Measurements from ENCODE around the gene FAM124A. TPM values are rescaled to one million over a fixed set of nuclear protein-coding genes. Genes with fewer than 3 reads are reported as not detected.

The FAM124A gene
- total RNA-seq, 1 experiment from 2014 or later, result 1.1 TPM

DNA sequence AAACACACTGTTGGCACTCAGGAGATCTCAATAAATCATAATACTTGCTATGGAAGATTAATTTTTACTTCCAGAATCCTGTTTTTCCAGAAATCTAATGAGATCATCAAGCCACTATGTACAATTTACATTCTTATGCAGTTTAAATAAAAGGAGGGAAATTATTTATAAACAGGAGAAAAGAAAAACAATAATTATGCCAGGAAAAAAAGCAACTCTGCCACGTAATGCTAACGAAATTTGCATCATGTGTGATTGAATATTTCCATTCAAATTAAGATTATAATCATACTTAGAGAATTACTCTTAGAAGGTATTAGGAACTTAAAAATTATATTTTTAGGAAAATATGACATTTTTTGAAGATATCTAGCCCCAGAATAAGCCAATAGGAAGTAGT, 13.0 kb downstream of the FAM124A start:
- H3K27ac ChIP-seq (ENCODE audit: low read length), result no peak overlapping the region
- ChIA-PET CTCF (no interaction called here), POLR2A (interaction anchor here (0.6 kb wide), 1 partner anchor 126 kb away, joined by 3 read pairs; no protein-coding TSS in a partner anchor)
- H3K4me3 ChIP-seq (ENCODE audit: low read depth in 2 of 2, low read length in 2 of 2), result no peak overlapping the region
- ATAC-seq (no peak), DNase-seq (ENCODE audit: low read depth, low spot score) (no peak)
- TF ChIP-seq, protein P1, sequence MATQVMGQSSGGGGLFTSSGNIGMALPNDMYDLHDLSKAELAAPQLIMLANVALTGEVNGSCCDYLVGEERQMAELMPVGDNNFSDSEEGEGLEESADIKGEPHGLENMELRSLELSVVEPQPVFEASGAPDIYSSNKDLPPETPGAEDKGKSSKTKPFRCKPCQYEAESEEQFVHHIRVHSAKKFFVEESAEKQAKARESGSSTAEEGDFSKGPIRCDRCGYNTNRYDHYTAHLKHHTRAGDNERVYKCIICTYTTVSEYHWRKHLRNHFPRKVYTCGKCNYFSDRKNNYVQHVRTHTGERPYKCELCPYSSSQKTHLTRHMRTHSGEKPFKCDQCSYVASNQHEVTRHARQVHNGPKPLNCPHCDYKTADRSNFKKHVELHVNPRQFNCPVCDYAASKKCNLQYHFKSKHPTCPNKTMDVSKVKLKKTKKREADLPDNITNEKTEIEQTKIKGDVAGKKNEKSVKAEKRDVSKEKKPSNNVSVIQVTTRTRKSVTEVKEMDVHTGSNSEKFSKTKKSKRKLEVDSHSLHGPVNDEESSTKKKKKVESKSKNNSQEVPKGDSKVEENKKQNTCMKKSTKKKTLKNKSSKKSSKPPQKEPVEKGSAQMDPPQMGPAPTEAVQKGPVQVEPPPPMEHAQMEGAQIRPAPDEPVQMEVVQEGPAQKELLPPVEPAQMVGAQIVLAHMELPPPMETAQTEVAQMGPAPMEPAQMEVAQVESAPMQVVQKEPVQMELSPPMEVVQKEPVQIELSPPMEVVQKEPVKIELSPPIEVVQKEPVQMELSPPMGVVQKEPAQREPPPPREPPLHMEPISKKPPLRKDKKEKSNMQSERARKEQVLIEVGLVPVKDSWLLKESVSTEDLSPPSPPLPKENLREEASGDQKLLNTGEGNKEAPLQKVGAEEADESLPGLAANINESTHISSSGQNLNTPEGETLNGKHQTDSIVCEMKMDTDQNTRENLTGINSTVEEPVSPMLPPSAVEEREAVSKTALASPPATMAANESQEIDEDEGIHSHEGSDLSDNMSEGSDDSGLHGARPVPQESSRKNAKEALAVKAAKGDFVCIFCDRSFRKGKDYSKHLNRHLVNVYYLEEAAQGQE (IDR thresholded peaks at IDR 0.05; ENCODE audit: insufficient read depth in 1 of 2, low read depth in 2 of 2, low read length in 1 of 2), result no peak
- TF ChIP-seq SIN3A (IDR thresholded peaks at IDR 0.05; ENCODE audit: borderline replicate concordance, insufficient read depth, low read depth, low read length), result no peak
- no peak for TF ChIP-seq TCF7L2 (IDR thresholded peaks at IDR 0.05; ENCODE audit: low read depth, low read length)
- TF ChIP-seq POLR2AphosphoS5 (IDR thresholded peaks at IDR 0.05; ENCODE audit: low read depth, low read length), result no peak
- intact Hi-C loops (cut with micrococcal nuclease; ENCODE audit: unreplicated experiment), result no loop called here
- H3K27me3 ChIP-seq (ENCODE audit: control insufficient read depth, insufficient read depth, low read length), result no peaks in the 10 kb centered on the region
- no peaks in the 10 kb centered on the region for H3K4me1 ChIP-seq (ENCODE audit: control insufficient read depth, insufficient read depth, low read length)
- H3K36me3 ChIP-seq (ENCODE audit: control insufficient read depth, insufficient read depth, low read length), result no peaks in the 10 kb centered on the region
- no TSS peak for BruUV-seq (replicated peaks)
- no peaks in the 10 kb centered on the region for H3K9me3 ChIP-seq (ENCODE audit: control insufficient read depth, insufficient read depth, low read depth, low read length)
- in situ Hi-C loops (cut with HindIII; ENCODE audit: low pct_unique_long_range_greater_than_20kb, low sequenced_read_pairs), result no loop called here

DNA sequence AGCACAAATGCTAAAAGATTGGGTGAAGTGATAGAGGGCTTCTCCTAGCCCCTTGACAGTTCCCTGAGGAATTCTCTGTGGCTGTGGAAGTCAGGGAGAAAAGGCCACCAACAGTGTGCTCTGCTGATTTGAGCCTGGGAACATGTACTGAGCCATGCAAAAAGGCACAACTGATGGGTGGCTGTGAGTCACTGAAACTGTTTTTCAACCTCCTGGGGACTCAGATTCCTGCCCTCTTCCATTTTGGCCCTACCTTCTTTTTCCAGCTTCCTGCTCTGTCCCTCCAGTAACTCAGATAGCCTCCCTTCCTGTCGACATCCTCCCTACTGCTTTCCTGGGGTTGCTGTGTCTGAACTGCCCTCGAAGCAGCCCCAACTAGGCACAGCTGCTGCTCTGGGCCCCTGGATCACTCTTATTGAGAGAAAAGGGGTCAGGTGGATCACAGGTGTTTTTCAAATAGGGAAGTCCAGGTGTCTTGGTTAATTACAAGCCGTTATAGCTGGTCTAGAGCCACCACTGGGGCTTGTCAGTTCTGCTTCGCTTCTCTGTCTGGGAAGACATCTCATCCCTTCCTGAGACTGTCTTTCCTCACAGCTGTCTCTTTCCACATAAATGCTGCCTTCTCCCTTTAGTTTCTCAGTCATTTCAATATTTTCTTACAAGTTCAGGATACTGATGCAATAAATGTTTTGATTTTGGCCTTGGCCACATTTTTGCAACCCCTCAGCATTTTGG, 13.7 kb downstream of the FAM124A start:
- no peaks in the 10 kb centered on the region for H3K36me3 ChIP-seq (ENCODE audit: control insufficient read depth, insufficient read depth, low read length)
- DNase-seq (ENCODE audit: low read depth, low spot score) (no peak), ATAC-seq (no peak)
- no peaks in the 10 kb centered on the region for H3K4me1 ChIP-seq (ENCODE audit: control insufficient read depth, insufficient read depth, low read length)
- no peak overlapping the region for H3K27ac ChIP-seq (ENCODE audit: low read length)
- in situ Hi-C loops (cut with HindIII; ENCODE audit: low pct_unique_long_range_greater_than_20kb, low sequenced_read_pairs) (no loop called here), intact Hi-C loops (cut with micrococcal nuclease; ENCODE audit: unreplicated experiment) (no loop called here)
- ChIA-PET CTCF (no interaction called here), POLR2A (no interaction called here)
- TF ChIP-seq, protein P1 (IDR thresholded peaks at IDR 0.05; ENCODE audit: insufficient read depth in 1 of 2, low read depth in 2 of 2, low read length in 1 of 2), result no peak
- TF ChIP-seq, protein P2, sequence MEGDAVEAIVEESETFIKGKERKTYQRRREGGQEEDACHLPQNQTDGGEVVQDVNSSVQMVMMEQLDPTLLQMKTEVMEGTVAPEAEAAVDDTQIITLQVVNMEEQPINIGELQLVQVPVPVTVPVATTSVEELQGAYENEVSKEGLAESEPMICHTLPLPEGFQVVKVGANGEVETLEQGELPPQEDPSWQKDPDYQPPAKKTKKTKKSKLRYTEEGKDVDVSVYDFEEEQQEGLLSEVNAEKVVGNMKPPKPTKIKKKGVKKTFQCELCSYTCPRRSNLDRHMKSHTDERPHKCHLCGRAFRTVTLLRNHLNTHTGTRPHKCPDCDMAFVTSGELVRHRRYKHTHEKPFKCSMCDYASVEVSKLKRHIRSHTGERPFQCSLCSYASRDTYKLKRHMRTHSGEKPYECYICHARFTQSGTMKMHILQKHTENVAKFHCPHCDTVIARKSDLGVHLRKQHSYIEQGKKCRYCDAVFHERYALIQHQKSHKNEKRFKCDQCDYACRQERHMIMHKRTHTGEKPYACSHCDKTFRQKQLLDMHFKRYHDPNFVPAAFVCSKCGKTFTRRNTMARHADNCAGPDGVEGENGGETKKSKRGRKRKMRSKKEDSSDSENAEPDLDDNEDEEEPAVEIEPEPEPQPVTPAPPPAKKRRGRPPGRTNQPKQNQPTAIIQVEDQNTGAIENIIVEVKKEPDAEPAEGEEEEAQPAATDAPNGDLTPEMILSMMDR (IDR thresholded peaks at IDR 0.05), result no peak
- TF ChIP-seq POLR2AphosphoS5 (IDR thresholded peaks at IDR 0.05; ENCODE audit: low read depth, low read length), result no peak
- TF ChIP-seq SIN3A (IDR thresholded peaks at IDR 0.05; ENCODE audit: borderline replicate concordance, insufficient read depth, low read depth, low read length), result no peak
- no peak for TF ChIP-seq TCF7L2 (IDR thresholded peaks at IDR 0.05; ENCODE audit: low read depth, low read length)
- no peak overlapping the region for H3K4me3 ChIP-seq (ENCODE audit: low read depth in 2 of 2, low read length in 2 of 2)
- BruUV-seq (replicated peaks), result no TSS peak
- H3K9me3 ChIP-seq (ENCODE audit: control insufficient read depth, insufficient read depth, low read depth, low read length), result no peaks in the 10 kb centered on the region
- no peaks in the 10 kb centered on the region for H3K27me3 ChIP-seq (ENCODE audit: control insufficient read depth, insufficient read depth, low read length)

Measured in Panc1 (cell line).